ENCODE measurements around the gene MIB2. TPM values are rescaled to one million over a fixed set of nuclear protein-coding genes. Genes with fewer than 3 reads are reported as not detected.
A peak's percentile ranks its signal among the peaks of the same experiment; 100 is the strongest.
"Not testable (repeated sequence)": the region's sequence is repeated elsewhere in the genome, so short reads cannot be mapped to it uniquely, and the experiment has no call there.

The MIB2 gene
- total RNA-seq, 1 experiment from 2014 or later = 44.8 TPM

DNA sequence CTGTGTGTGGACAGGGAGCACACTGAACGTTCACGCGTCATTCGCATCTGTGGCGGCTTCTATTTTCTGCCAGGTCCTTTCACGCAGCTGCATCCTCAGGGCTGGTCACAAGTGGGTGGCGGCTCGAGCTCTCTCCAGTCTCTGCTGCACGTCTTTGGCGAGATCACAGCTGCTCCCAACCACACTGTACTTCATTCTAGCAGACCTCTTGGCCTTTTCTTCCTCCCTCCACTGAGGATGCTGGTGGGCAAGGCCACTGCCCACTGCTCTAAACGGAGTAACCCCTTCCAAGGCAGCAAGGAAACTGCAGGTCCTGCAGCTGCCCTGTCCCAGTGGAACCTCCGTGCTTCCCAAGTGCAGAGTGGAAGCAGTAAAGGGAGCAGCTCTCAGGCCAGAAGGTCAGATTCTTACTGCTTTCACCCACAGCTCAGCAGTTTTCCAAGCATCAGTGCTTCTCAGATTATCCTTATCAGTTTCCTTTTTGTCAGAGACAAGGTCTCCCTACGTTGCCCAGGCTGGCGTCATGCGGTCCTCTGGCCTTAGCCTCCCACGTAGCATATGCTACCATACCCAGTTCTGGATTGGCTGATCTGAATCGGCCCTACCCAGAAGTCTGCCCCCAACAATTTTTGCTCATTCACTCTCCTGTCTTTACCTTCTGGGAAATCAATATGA lies 32.4 kb downstream of the MIB2 start:
- H3K27ac ChIP-seq; H3K4me1 ChIP-seq (replicated peaks); H3K36me3 ChIP-seq; H3K9me3 ChIP-seq (replicated peaks); H3K27me3 ChIP-seq (replicated peaks); H3K4me3 ChIP-seq: not testable (repeated sequence)
- DNase-seq (ENCODE audit: low read depth in 1 of 2, low spot score in 2 of 2) = peak in 1 of 2 experiments; percentile 22

DNA sequence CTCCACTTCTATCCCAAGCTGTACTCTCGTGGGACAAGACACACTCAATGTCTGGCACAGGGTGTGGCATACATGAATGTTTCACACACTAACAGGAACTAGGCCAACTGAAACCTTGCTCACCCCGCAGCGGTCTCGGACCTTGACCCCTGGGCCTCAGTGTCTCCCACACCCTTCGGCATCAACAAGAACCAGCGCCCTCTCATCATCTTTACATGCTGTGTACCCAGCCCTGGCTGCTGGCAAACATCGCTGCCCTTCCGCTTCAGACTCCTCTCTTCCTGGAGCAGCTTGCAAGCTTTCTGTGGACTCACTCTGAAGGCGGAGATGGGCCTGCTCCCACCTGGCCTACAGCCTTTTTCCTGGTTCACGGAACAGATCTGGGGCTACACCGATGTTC lies 33.0 kb downstream of the MIB2 start:
- DNase-seq (ENCODE audit: low read depth in 1 of 2, low spot score in 2 of 2) = peak in 1 of 2 experiments; percentile 30
- H3K4me3 ChIP-seq; H3K27ac ChIP-seq; H3K9me3 ChIP-seq (replicated peaks); H3K4me1 ChIP-seq (replicated peaks); H3K27me3 ChIP-seq (replicated peaks): not testable (repeated sequence)
- H3K36me3 ChIP-seq = peaks cover 14% of the 10 kb centered on the region

DNA sequence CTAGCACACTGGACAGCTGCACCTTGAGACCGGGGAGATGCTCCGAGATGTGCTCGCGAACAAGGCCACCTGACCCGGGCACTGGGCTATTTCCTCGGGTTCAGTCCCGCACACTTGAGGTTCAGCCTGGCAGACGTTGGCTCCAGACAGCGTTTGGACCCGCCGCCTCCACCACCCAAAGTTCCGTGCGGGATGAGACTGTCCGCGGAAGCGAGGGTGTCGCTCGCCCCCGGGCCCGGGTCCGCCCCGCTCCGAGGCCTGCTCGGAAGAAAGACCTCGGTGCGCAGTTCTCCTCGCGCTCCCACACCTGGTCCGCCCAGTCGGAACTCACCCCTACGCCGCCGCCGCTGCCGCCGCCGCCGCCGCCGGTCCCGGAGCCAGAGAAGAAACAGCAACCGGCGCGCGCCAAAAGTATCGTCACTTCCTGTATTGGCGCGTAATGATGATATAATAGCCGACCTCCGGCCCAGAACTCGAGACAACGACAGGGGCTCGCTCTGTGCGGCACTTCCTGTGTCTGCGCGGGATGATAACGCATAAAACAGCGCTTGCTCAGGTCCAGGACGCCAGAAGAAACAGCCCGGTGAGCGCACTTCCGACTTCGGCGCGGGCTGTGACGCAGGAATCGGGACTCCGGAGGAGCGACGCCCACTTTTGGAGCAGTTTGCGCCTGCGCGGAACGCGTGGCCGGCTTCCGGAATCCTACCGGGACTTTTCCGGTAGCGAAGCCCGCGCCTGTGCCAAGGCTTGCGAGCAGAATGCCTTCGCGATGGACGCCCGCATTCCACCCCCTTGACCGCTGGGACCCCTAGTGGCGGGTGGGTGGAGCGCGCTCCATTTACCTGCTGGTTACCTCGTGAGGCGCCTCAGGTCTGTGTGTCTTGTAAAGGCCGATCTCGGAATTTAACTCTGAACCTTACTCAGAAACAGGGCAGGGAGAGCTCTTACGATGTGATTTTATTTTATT lies 43.6 kb downstream of the MIB2 start, which contains the start of gene CDK11B:
Gene CDK11B, minus strand, starts transcription at position 422 of the 967 bp plus-strand sequence. CDS start 1,519 bp downstream, outside the sequence.
- H3K27ac ChIP-seq = peak within 1 kb of the TSS; percentile 82

DNA sequence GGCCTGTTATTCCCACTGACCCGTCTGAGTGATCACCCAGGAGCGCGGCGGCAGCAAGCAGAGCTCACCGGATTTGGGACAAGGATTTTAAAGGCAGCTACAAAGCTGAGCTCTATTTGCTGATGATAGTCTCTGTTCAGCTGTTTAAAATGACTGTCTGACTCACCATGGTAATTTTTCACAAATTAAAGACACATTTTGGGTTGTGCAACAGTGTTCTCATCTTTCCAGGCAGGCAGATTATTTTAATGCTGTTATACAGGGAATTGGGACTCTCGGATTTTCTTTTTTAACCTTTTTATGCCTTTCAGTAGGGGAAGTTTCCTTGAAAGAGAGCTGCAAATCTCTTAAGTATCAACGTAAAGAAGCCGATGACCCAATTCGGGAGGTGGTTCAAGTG lies 47.1 kb downstream of the MIB2 start:
- not testable (repeated sequence) for H3K27ac ChIP-seq; H3K4me1 ChIP-seq (replicated peaks); DNase-seq (ENCODE audit: low read depth in 1 of 2, low spot score in 2 of 2); H3K9me3 ChIP-seq (replicated peaks); H3K27me3 ChIP-seq (replicated peaks); H3K4me3 ChIP-seq
- H3K36me3 ChIP-seq = peaks cover 18% of the 10 kb centered on the region

More for the DNA sequence above, 43.6 kb downstream of the MIB2 start, which contains the start of gene CDK11B:
- H3K36me3 ChIP-seq = peaks cover 25% of the 10 kb centered on the region
- not testable (repeated sequence) for H3K9me3 ChIP-seq (replicated peaks); H3K27me3 ChIP-seq (replicated peaks); H3K4me1 ChIP-seq (replicated peaks)
- DNase-seq (ENCODE audit: low read depth in 1 of 2, low spot score in 2 of 2) = peak; percentile 97 to 98
- H3K4me3 ChIP-seq = peak within 1 kb of the TSS; percentile 82

DNA sequence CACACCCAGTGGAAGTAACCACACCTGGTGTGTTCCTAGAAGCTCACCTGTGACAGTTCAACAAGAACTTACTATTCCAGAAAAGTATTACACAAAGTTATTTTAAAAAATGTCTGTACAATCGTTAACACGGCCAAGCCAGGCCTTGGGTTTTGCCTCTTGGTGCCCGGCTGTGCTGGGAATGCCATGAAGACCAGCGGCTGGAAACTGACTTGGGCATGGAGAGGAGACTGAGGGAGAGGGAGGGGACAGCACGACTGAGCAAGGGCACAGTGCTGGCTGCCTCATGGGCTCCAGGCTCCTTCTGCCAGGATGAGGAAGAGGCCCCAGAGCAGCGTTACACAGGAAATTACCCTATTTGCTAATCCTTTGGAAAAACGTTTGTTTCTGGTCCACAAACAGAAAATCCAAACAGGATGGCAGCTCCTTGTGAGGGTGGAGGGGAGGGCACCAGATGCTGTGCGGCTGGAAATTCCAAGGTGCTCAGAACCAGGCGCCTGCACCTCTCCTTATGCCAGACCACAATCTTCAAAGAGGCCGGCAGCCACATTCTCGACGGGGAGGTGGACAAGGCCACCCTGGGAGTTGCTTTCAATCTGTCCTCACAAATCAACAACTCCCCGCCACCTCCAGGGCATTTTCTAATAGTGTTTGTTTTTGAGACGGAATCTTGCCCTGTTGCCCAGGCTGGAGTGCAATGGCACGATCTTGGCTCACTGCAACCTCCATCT lies 47.7 kb downstream of the MIB2 start:
- peak; percentile 73 to 88 for DNase-seq (ENCODE audit: low read depth in 1 of 2, low spot score in 2 of 2)
- H3K9me3 ChIP-seq (replicated peaks); H3K4me3 ChIP-seq; H3K4me1 ChIP-seq (replicated peaks); H3K27me3 ChIP-seq (replicated peaks): not testable (repeated sequence)
- peaks cover 18% of the 10 kb centered on the region for H3K36me3 ChIP-seq
- peak overlapping the region; percentile 38; the same call in 1 of the 2 replicates for H3K27ac ChIP-seq

DNA sequence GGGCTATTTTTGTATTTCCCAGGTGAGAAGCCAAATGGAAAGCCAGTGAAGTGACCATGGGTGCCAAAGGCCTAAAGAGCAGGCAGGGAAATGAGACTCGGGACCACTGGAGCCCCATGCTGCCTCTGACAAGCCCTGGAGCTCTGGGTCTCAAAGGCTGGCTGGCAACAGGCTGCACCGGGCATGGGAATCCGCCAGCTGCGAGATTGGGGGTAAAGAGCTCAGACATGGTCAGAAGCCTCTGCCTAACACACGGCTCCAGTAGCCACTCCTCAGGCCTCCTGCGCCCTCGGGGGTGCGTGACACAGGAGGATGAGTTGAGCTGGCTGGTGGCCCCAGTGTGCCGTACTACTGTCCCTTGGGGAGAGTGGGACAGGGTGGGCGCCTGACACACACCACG lies 49.0 kb downstream of the MIB2 start:
- not testable (repeated sequence) for H3K4me1 ChIP-seq (replicated peaks); H3K4me3 ChIP-seq; H3K27ac ChIP-seq; H3K9me3 ChIP-seq (replicated peaks); H3K27me3 ChIP-seq (replicated peaks)
- peak in 1 of 2 experiments; percentile 10 for DNase-seq (ENCODE audit: low read depth in 1 of 2, low spot score in 2 of 2)
- H3K36me3 ChIP-seq = peaks cover 18% of the 10 kb centered on the region

DNA sequence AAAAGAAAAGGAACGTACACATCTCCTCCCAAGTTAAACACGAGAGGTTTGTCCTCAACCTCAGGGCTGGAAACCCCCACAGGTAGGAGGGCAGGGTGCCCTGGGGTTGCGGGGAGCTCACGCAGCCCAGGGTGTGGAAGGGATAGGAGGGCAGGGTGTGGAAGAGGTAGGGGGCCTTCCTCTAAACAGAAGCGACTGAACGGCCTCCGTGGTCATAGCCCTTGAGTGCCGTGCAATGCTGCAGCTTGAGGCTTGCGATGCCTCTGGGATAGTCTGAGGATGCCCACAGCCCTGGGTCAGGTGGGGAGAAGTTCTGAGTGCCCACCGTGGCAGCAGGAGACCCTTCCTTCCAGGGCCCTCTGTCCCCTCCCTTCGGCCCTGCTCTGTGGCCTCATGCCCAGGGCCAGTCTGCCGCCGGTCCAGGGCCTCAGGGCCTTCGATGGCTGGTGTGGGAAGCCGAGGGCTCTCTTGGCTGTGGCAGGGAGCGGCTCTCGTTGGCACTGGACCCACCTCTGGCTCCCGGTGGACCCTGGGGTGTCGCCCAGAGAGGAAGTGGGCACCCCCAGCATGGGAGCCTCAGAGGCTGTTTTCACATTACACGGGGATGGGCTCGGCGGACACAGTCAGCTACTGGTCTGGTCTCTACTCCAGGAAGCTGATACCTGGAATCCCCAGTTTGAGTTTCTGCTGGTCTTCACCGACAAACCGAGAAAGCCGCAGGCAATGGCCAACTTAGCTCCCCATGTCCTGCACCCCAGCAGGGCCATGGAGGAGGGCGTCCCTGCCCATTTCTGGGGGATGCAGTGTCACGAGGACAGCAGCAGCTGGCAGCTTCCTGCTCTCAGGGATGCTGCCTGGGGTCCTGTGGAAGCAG lies 49.9 kb downstream of the MIB2 start:
- H3K27me3 ChIP-seq (replicated peaks) = no peaks in the 10 kb centered on the region
- no peak overlapping the region for H3K4me3 ChIP-seq
- H3K9me3 ChIP-seq (replicated peaks) = no peaks in the 10 kb centered on the region
- peaks cover 9% of the 10 kb centered on the region for H3K4me1 ChIP-seq (replicated peaks)
- no peak overlapping the region for H3K27ac ChIP-seq
- peak in 1 of 2 experiments; percentile 41 for DNase-seq (ENCODE audit: low read depth in 1 of 2, low spot score in 2 of 2)
- peaks cover 18% of the 10 kb centered on the region for H3K36me3 ChIP-seq

DNA sequence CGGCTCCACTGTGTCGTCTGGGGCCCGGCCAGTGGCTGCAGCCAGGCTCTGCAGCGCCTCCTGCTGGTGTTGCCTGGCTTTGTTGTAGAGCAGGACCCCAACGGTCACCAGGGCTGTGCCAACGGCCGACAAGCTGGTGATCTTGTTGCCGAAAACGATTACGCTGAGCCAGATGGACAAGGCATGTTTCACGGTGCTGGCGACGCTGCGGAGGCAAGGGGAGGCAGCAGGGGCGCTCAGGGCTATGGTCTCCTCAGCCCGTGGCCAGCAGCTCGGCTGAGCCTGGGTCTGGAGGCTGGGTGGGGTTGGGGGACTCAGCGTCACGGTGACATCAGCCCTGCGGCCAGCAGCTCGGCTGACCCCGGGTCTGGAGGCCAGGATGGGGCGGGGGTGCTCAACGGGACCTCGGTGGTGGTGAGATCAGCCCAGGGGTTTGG lies 50.5 kb downstream of the MIB2 start:
- Histone ChIP-seq H3K9me3 (replicated peaks) (no peaks in the 10 kb centered on the region), H3K36me3 (peaks cover 18% of the 10 kb centered on the region), H3K27me3 (replicated peaks) (no peaks in the 10 kb centered on the region), H3K4me3 (no peak overlapping the region), H3K4me1 (replicated peaks) (peaks cover 9% of the 10 kb centered on the region), H3K27ac (no peak overlapping the region)
- peak in 1 of 2 experiments; percentile 47 for DNase-seq (ENCODE audit: low read depth in 1 of 2, low spot score in 2 of 2)

DNA sequence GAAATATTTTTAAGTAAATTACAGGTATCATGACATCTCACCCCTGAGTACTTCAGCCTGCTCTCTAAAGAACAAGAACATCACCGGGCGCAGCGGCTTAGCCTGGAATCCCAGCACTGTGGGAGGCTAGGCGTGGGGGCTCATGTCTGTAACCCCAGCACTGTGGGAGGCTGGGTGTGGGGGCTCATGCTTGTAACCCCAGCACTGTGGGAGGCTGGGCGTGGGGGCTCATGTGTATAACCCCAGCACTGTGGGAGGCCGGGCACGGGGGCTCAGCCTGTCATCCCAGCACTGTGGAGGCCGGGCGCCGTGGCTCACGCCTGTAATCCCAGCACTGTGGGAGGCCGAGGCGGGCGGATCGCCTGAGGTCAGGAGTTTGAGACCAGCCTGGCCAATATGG lies 51.2 kb downstream of the MIB2 start:
- H3K4me3 ChIP-seq = no peak overlapping the region
- peaks cover 9% of the 10 kb centered on the region for H3K4me1 ChIP-seq (replicated peaks)
- no peak overlapping the region for H3K27ac ChIP-seq
- H3K36me3 ChIP-seq = peaks cover 24% of the 10 kb centered on the region
- no peaks in the 10 kb centered on the region for H3K27me3 ChIP-seq (replicated peaks)
- no peaks in the 10 kb centered on the region for H3K9me3 ChIP-seq (replicated peaks)
- peak in 1 of 2 experiments; percentile 35 for DNase-seq (ENCODE audit: low read depth in 1 of 2, low spot score in 2 of 2)

DNA sequence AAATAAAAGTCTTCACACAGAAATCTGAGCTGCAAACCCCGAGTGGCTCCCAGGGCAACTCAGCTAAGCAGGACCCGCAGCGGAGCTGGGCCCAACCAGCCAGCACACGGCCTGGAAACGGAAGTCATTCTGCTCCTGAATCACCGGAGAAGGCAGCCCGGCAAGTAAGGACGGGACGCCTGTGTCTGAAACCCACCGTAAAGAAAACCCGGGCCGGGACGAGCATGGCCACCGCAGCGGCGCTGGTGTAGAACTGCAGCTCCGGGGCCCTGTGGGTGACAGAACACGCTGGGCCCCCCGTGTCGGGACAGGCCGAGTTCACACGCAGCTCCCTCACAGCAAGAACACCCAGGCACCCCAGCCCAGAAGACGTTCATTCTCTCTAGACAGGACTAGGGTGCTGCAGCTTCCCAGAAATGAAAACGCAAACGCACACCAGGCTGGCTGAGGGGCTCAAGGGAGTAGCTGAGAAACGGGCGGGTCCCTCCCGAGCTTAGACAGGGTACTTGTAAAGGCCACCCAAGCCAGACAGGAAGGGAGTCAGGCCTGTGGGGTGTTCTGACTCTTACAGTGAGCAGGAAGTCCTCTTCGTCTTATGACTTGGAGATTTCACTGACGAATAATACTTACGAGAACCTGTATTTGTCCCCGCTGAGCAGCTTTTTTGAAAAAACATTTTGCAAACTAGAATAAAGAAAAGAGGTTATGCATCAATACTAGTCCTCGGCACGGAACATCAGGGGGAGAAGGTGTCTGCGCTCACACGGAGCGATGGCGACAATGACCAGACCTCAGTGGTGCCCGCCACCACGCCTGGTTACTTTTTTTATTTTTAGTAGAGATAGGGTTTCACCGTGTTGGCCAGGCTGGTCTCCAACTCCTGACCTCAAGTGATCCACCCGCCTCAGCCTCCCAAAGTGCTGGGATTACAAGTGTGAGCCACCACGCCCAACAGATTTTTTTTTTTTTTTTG lies 54.5 kb downstream of the MIB2 start:
- H3K27ac ChIP-seq = no peak overlapping the region

DNA sequence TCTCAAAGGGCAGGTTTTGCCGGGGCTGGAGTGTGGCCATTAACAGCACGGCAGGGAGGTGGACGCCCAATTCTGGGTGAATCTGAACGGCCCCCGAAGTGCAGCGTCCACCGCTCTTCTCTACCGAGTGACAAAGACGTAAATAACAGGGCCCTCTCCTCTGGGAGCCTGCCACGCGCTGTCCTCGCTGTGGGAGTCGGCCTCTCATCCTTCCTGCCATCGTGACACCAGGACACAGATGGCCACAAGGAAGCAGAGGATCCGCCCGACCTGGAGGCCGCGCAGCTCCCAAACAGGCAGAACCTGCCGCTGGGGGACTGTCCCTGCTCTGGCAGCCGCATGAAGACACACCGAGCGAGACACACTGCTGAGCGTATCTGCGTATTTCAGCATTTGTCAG lies 55.6 kb downstream of the MIB2 start:
- peak in 1 of 2 experiments; percentile 38 for DNase-seq (ENCODE audit: low read depth in 1 of 2, low spot score in 2 of 2)
- no peak overlapping the region for H3K27ac ChIP-seq
- no peaks in the 10 kb centered on the region for H3K4me1 ChIP-seq (replicated peaks)
- H3K27me3 ChIP-seq (replicated peaks) = no peaks in the 10 kb centered on the region
- H3K4me3 ChIP-seq = no peak overlapping the region
- no peaks in the 10 kb centered on the region for H3K9me3 ChIP-seq (replicated peaks)
- peaks cover 18% of the 10 kb centered on the region for H3K36me3 ChIP-seq

More for the DNA sequence above, 54.5 kb downstream of the MIB2 start:
- no peaks in the 10 kb centered on the region for H3K9me3 ChIP-seq (replicated peaks)
- peaks cover 29% of the 10 kb centered on the region for H3K36me3 ChIP-seq
- H3K4me3 ChIP-seq = no peak overlapping the region
- H3K4me1 ChIP-seq (replicated peaks) = no peaks in the 10 kb centered on the region
- no peaks in the 10 kb centered on the region for H3K27me3 ChIP-seq (replicated peaks)
- DNase-seq (ENCODE audit: low read depth in 1 of 2, low spot score in 2 of 2) = peak in 1 of 2 experiments; percentile 41
